Left lung (tissue), 10 donors: ENCODE data around the gene NT5C1A. TPM values are rescaled to one million over a fixed set of nuclear protein-coding genes. Genes with fewer than 3 reads are reported as not detected.

ENCODE experiments used
- ATAC-seq: fragments of 200-7000 bp; cut with Tn5 transposase; one replicate; pipeline ENCODE4 v1.9.1; 2020; ENCODE audit warnings: moderate library complexity
- DNase-seq, 4 donors: peaks; one replicate each; pipeline ENCODE4 v3.0.0-alpha.2; 2013 to 2020
- H3K27ac ChIP-seq, 2 donors: fragments of 200-600 bp; sonication (generic) in 1 of 2; one replicate each; pipeline versions ENCODE4 v1.5.0 to v1.8.0; 2020 to 2021
- H3K27me3 ChIP-seq, 2 donors: fragments of 200-600 bp; sonication (generic) in 1 of 2; one replicate each; pipeline versions ENCODE4 v1.5.0 to v1.8.0; 2020 to 2021
- H3K36me3 ChIP-seq, 2 donors: fragments of 200-600 bp; sonication (generic) in 1 of 2; one replicate each; pipeline versions ENCODE4 v1.5.0 to v1.8.0; 2020 to 2021
- H3K4me1 ChIP-seq, 2 donors: fragments of 200-600 bp; one replicate each; pipeline ENCODE4 v1.8.0; 2021
- H3K4me3 ChIP-seq, 2 donors: fragments of 200-600 bp; sonication (generic) in 1 of 2; one replicate each; pipeline versions ENCODE4 v1.5.0 to v1.8.0; 2020 to 2021; ENCODE audit warnings: mild to moderate bottlenecking in 1 of 2
- H3K9me3 ChIP-seq, 2 donors: fragments of 200-600 bp; sonication (generic) in 1 of 2; one replicate each; pipeline versions ENCODE4 v1.5.0 to v1.8.0; 2020 to 2021
- CTCF ChIP-seq, 2 donors: fragments of 200-600 bp; sonication (generic) in 1 of 2; IDR thresholded peaks; one replicate each; pipeline versions ENCODE4 v1.5.0 to v1.8.0; 2021; ENCODE audit warnings: antibody characterized with exemption in 2 of 2
- intact Hi-C, 2 donors: fragments of 100-400 bp; cut with DNase I; formaldehyde crosslinking; loops; one replicate each; pipeline versions ENCODE4 v1.11.2 to v1.14.2; 2022
- polyA plus RNA-seq, 6 donors: library from polyadenylated mRNA; unstranded; fragments of 120-200 nt; gene quantifications; one replicate each; pipeline ENCODE4 v1.2.1, GENCODE V29; 2013; ENCODE audit not compliant: insufficient read length in 6 of 6
- total RNA-seq, 2 donors: library from RNA; stranded (reverse); fragmentation: NEBNext Ultra II Directional; extraction: Animal tissue kit (Norgen Biotek cat#: 25700); gene quantifications; one replicate each; pipeline ENCODE4 v1.2.1, GENCODE V29; 2021
- donor health status: DM: no; HTN: yes; CAD: no.
- donor health status: DM: no; HTN: no; CAD: no.

The NT5C1A gene
- total and polyA plus RNA-seq, 8 donors: 0.21 to 8.9 (median 0.24) TPM; not detected in 3

DNA sequence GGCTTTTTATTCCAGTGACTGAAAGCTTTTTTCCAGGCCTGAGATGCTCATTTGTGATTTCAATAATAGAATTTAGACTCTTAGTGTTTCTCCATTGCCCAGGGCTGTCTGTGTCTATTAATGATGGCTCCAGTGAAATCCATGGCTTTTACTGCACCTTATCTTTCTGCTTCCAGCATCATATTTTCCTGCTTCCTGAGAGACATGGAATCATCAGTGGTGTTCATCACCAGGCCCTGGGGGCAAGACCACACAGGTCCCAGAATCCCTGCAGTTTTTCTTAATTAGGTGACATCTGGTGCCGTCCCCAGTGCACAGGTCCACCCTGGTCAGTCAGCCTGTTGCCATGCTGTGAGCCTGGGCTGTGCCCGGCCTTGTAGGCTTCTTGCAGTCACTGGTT, 15.5 kb downstream of the NT5C1A start:
- Histone ChIP-seq H3K36me3 (no peaks in the 10 kb centered on the region), H3K27me3 (peaks cover 0 to 10% of the 10 kb centered on the region in 2 donors), H3K4me1 (peaks cover 0 to 4% of the 10 kb centered on the region in 2 donors), H3K4me3 (no peak overlapping the region), H3K27ac (no peak overlapping the region), H3K9me3 (no peaks in the 10 kb centered on the region)
- intact Hi-C loops: loop anchor here in 1 of 2 donors (10.0 kb wide), 1 partner anchor 52 kb away; no protein-coding TSS in a partner anchor
- no peak for DNase-seq
- TF ChIP-seq CTCF (IDR thresholded peaks at IDR 0.05): no peak
- ATAC-seq: no peak

GRCh38 chr1:39655578-39656268, 16.2 kb downstream of the NT5C1A start:
- intact Hi-C loops: loop anchor here in 1 of 2 donors (10.0 kb wide), 1 partner anchor 51 kb away; no protein-coding TSS in a partner anchor

DNA sequence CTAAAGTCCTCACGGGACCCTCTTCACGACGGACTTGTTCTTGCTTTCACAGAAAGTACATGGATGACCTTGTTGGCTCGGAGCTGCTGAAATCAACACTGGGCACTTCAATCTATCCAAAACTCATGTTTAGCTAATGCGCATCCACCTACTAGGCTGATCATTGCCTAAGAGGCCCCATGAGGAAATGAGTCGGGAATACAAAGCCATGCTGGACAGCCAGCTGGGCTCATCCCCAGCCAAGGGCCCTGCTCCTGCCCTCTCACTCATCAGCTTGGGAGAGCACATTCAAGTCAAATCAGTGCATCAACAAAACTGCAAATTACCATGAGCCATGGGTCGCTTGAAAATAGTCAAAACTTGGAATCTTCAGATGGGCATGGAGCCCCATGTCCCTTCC, 17.6 kb downstream of the NT5C1A start:
- intact Hi-C loops: loop anchor here (5.0 to 10.0 kb wide), 2 partner anchors 47 to 49 kb away; no protein-coding TSS in a partner anchor
- ATAC-seq (no peak), DNase-seq (no peak)

More at GRCh38 chr1:39655578-39656268, 16.2 kb downstream of the NT5C1A start:
- Histone ChIP-seq H3K27me3 (peaks cover 0 to 10% of the 10 kb centered on the region in 2 donors), H3K27ac (no peak overlapping the region), H3K4me3 (no peak overlapping the region), H3K9me3 (no peaks in the 10 kb centered on the region), H3K4me1 (peaks cover 0 to 4% of the 10 kb centered on the region in 2 donors), H3K36me3 (no peaks in the 10 kb centered on the region)
- DNase-seq (no peak), ATAC-seq (no peak)
- no peak for TF ChIP-seq CTCF (IDR thresholded peaks at IDR 0.05)

DNA sequence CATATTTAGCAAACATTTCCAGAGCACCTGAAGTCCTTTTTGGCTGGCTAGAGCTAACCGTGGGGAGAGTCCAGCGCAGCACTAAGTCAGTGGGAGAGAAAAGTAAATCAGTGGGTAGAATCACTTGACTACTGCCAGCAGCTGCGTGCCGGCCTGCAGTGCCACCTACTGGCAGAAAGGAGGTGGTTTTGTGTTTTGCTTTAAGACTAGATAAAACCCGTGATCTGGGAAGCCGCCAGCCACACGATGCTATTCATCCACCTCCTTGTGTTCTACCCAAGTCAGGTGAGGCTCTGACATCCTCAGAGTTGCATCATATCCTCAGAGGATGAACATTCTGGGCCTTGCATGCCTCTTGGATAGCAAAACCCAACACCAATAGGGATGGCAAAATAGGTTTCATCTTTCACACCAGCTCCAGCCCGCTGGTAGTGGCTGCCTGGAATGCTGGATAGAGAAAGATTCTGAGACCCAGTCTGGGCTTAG, 18.3 kb downstream of the NT5C1A start:
- intact Hi-C loops: loop anchor here (5.0 to 10.0 kb wide), 2 partner anchors 46 to 49 kb away; no protein-coding TSS in a partner anchor

More for the DNA sequence above, 17.6 kb downstream of the NT5C1A start:
- H3K36me3 ChIP-seq: no peaks in the 10 kb centered on the region
- no peak overlapping the region for H3K27ac ChIP-seq
- H3K9me3 ChIP-seq: no peaks in the 10 kb centered on the region
- no peak for TF ChIP-seq CTCF (IDR thresholded peaks at IDR 0.05)
- H3K4me1 ChIP-seq: peaks cover 0 to 4% of the 10 kb centered on the region in 2 donors
- no peak overlapping the region for H3K4me3 ChIP-seq
- peaks cover 0 to 10% of the 10 kb centered on the region in 2 donors for H3K27me3 ChIP-seq

More for the DNA sequence above, 18.3 kb downstream of the NT5C1A start:
- no peaks in the 10 kb centered on the region for H3K9me3 ChIP-seq
- H3K27ac ChIP-seq: no peak overlapping the region
- peaks cover 0 to 10% of the 10 kb centered on the region in 2 donors for H3K27me3 ChIP-seq
- H3K4me3 ChIP-seq: no peak overlapping the region
- DNase-seq (peak; percentile 72 to 86 (median 80)), ATAC-seq (peak; percentile 89)
- no peaks in the 10 kb centered on the region for H3K36me3 ChIP-seq
- H3K4me1 ChIP-seq: peaks cover 0 to 4% of the 10 kb centered on the region in 2 donors
- peak; percentile 85 to 86 for TF ChIP-seq CTCF (IDR thresholded peaks at IDR 0.05)
